Measurements from ENCODE around the gene CYREN. TPM values are rescaled to one million over a fixed set of nuclear protein-coding genes. Genes with fewer than 3 reads are reported as not detected.
"Not testable (repeated sequence)": the region's sequence is repeated elsewhere in the genome, so short reads cannot be mapped to it uniquely, and the experiment has no call there.

The CYREN gene, protein sequence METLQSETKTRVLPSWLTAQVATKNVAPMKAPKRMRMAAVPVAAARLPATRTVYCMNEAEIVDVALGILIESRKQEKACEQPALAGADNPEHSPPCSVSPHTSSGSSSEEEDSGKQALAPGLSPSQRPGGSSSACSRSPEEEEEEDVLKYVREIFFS
- 10 to 100 TPM; 32.6 to 40.5 TPM for total RNA-seq

DNA sequence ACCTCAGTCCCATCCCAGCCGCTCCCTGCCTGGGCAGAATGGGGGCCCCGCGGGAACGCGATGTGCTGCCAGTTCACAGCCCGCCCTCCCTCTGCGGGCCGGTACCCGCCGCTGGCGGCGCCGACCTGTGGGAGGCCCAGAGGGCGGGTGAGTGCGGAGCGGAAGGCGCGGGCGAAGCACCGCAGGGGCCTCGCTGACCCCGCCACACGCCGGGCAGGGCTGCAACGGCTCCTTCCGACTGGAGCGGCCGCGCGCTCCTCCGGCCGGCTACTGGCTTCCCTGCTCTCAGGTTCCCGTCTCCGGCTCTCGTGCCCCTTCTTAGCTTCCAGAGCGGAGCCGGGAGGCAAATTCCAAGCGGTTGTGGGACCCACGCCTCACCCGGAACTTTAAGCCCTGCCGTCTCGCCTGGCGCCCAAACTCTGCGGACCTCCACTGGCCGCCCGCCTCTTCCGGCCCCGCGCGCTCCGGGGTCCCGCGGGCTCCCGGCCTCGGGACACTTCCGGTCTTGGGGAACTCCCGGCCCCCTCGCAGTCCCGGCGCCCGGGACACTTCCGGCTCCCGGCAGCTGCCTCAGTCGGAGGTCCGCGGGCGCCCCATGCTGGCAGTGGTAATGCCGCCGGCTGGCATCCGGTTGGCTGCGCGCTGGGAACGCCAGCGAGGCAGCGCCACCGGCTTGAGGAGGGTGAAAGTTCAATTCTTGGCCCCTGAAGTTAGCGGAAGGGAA is at the start of gene CYREN:
CYREN (minus strand) TSS at position 434 of the 724 bp plus-strand sequence. CDS start 1,785 bp downstream, outside the sequence.
- Mint-ChIP-seq H3K36me3 (ENCODE audit: low read depth) (peaks cover 42% of the 10 kb centered on the region), H3K27ac (peak within 1 kb of the TSS; percentile 96), H3K4me1 (peaks cover 50% of the 10 kb centered on the region), H3K9me3 (ENCODE audit: low read depth) (no peaks in the 10 kb centered on the region), H3K4me3 (peak within 1 kb of the TSS; percentile 88), H3K27me3 (no peaks in the 10 kb centered on the region)
- POLR2A ChIA-PET = interaction anchor here (0.5 to 2.2 kb wide), 4 partner anchors 13 to 183 kb away, joined by 3 to 10 read pairs (median 5); partner anchors contain the start of gene TMEM140
- DNase-seq = peak; percentile 97
- ATAC-seq = peak; percentile 85
- intact Hi-C loops (cut with DNase I, micrococcal nuclease) = loop anchor here (1.0 to 5.0 kb wide), 8 partner anchors 22 to 538 kb away; partner anchors contain the start of genes AGBL3 (in 2 of the 2), BPGM (in 2 of the 2), WDR91 (in 2 of the 2) and NUP205 (in 1 of the 2)
- CTCF ChIA-PET = interaction anchor here (0.7 to 4.0 kb wide), 8 partner anchors 10 to 523 kb away, joined by 3 to 38 read pairs (median 4); partner anchors contain the start of genes AGBL3 and TMEM140

DNA sequence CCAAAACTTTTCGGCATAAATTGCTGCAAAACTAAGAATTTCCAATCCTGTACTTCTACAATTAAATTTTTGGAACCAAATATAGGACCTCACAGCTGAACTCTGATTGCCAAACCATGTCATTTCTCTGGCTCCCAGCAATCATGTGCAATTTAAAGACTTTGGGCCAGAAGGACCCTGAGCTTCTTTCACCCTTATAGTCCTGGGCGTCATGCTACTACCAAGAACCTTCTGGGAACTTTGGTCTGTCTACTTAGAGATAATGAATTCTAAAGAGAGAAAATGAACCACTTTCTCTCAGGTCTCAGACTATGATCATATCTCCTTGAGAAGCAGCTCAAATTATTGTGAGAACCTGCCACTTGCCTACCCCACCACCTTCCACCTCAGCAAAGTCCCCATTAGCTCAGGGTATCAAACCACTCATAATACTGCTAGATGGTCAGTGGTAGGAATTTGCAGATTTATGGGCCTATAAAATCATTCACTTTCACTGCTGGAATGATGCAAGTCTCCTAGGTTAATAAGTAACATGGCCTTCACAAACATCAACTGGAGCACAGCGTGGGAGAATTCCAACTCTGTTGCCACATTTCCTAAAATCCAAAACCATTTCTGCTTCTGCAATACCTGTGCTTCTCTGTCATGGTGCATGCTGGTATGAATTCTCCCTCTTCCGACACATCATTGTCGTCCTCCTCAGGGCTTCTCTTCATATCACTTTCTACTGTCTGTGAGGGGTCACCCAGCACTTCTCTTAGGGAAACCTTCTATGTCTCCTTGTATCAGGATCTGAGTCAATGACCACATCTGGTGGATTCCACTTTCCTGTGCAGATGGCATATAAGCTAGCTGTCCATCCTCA is 47.4 kb upstream of the CYREN start:
- no peaks in the 10 kb centered on the region for H3K9me3 Mint-ChIP-seq (ENCODE audit: low read depth)
- no peaks in the 10 kb centered on the region for H3K27me3 Mint-ChIP-seq
- H3K27ac Mint-ChIP-seq = no peak overlapping the region
- POLR2A ChIA-PET = no interaction called here
- ATAC-seq (no peak), DNase-seq (no peak)
- H3K4me3 Mint-ChIP-seq = no peak overlapping the region
- no peaks in the 10 kb centered on the region for H3K36me3 Mint-ChIP-seq (ENCODE audit: low read depth)
- CTCF ChIA-PET = interaction anchor here (1.7 kb wide), 1 partner anchor 63 kb away, joined by 3 read pairs; no protein-coding TSS in a partner anchor
- intact Hi-C loops (cut with DNase I, micrococcal nuclease) = no loop called here
- no peaks in the 10 kb centered on the region for H3K4me1 Mint-ChIP-seq

DNA sequence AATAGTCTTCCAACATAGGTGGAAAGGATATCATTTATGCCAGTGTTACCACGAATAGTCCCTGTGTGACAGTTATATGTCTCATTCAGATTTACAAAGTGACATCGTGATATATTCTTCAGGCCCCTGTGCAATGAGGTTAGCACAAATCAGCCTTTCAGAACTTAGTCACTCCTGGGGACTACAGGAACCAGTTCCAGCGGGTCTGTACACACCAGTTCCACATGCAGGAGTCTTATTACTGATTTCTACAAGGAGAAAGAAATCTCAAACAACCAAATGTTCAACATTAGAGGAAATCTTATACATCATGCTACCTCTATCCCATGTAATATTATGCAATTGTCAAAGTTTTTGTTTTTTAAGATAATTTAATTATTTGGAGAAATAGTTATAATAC is 45.2 kb upstream of the CYREN start:
- intact Hi-C loops (cut with DNase I, micrococcal nuclease) = no loop called here
- no peaks in the 10 kb centered on the region for H3K36me3 Mint-ChIP-seq (ENCODE audit: low read depth)
- no peak for DNase-seq
- ChIA-PET CTCF (no interaction called here), POLR2A (no interaction called here)
- no peak overlapping the region for H3K27ac Mint-ChIP-seq
- no peaks in the 10 kb centered on the region for H3K27me3 Mint-ChIP-seq
- no peaks in the 10 kb centered on the region for H3K4me1 Mint-ChIP-seq
- H3K4me3 Mint-ChIP-seq = no peak overlapping the region
- no peak for ATAC-seq
- no peaks in the 10 kb centered on the region for H3K9me3 Mint-ChIP-seq (ENCODE audit: low read depth)

DNA sequence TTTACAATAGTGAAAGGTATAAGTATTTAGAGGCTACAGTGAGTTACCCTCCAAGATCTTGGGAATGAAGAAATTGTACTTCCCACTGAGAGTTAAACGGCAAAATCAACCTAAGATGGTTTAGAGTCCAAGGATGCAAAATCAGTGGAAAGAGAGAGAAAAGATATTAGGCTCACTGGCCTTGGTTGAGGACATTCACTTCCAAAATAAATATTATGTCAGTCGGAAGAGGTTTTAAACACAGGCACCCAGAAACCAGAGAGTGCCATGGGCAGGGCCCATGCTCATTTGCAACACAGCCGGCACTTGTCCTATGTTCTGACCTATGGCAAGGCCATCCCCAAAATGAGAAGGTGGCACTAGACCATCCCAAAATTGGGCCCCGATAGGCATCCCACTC is 44.7 kb upstream of the CYREN start:
- intact Hi-C loops (cut with DNase I, micrococcal nuclease) = no loop called here
- Mint-ChIP-seq H3K4me3 (no peak overlapping the region), H3K27me3 (no peaks in the 10 kb centered on the region), H3K4me1 (peaks cover 3% of the 10 kb centered on the region), H3K9me3 (ENCODE audit: low read depth) (no peaks in the 10 kb centered on the region), H3K27ac (no peak overlapping the region), H3K36me3 (ENCODE audit: low read depth) (no peaks in the 10 kb centered on the region)
- DNase-seq (no peak), ATAC-seq (no peak)
- POLR2A ChIA-PET = no interaction called here
- CTCF ChIA-PET = interaction anchor here (1.5 kb wide), 1 partner anchor 11 kb away, joined by 4 read pairs; no protein-coding TSS in a partner anchor

DNA sequence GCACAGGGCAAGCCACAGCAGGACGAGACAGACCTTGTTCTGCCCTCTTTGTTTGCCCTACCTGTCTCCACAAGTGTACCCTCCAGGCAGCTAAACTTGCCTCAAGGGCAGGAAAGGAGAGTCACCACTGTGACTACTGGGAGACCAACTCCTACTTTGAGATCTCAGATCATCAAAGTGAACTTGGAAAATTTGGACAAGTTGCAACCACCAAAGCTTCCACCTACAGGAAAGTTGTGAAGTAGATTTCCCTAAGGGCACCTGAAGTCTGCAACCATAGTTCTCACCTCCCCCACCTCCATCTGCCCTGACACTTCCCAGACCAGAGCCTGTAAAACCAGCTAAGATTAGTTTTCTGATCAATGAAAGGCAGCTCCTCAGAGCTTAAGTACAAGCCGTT is 43.3 kb upstream of the CYREN start:
- ChIA-PET POLR2A (interaction anchor here (0.6 kb wide), 1 partner anchor 38 kb away, joined by 4 read pairs; no protein-coding TSS in a partner anchor), CTCF (interaction anchor here (0.7 to 1.5 kb wide), 2 partner anchors 9 to 92 kb away, joined by 3 to 4 read pairs; no protein-coding TSS in a partner anchor)
- ATAC-seq = no peak
- no peaks in the 10 kb centered on the region for H3K9me3 Mint-ChIP-seq (ENCODE audit: low read depth)
- no peaks in the 10 kb centered on the region for H3K36me3 Mint-ChIP-seq (ENCODE audit: low read depth)
- H3K4me3 Mint-ChIP-seq = no peak overlapping the region
- H3K4me1 Mint-ChIP-seq = peaks cover 17% of the 10 kb centered on the region
- DNase-seq = no peak
- intact Hi-C loops (cut with DNase I, micrococcal nuclease) = loop anchor here in 1 of 2 experiments (5.0 kb wide), 1 partner anchor 897 kb away; the partner anchor contains the start of gene SLC35B4
- no peak overlapping the region for H3K27ac Mint-ChIP-seq
- H3K27me3 Mint-ChIP-seq = no peaks in the 10 kb centered on the region

DNA sequence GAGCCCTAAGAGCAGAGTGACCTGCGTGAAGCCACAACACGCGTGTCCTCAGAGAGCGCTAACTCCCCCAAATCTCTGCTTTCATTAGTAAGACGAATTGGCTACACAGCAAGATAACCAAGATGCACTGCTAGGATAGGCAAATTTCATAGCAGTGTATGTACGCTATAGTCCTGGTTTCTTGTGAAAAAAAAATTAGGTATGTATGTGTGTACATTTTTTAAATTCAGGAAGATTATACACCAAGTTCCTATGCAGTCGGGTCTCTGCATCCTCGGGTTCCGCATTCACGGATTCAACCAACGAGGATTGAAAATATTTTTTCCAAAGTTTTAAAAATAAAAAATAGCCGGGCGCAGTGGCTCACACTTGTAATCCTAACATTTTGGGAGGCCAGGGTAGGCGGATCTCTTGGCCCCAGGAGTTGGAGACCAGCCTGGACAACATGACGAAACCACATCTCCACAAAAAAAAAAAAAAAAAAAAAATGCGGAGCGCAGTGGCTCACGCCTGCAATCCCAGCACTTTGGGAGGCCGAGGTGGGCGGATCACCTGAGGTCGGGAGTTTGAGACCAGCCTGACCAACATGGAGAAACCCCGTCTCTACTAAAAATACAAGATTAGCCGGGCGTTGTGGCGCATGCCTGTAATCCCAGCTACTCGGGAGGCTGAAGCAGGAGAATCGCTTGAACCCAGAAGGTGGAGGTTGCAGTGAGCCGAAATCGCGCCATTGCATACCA is 41.6 kb upstream of the CYREN start:
- ChIA-PET POLR2A (interaction anchor here (0.6 to 1.4 kb wide), 3 partner anchors 12 to 423 kb away, joined by 4 to 8 read pairs (median 5); no protein-coding TSS in a partner anchor), CTCF (interaction anchor here (0.7 to 1.7 kb wide), 5 partner anchors 43 to 455 kb away, joined by 3 to 6 read pairs (median 3); no protein-coding TSS in a partner anchor)
- ATAC-seq; H3K27me3 Mint-ChIP-seq; H3K36me3 Mint-ChIP-seq (ENCODE audit: low read depth); DNase-seq; H3K9me3 Mint-ChIP-seq (ENCODE audit: low read depth): not testable (repeated sequence)
- Mint-ChIP-seq H3K27ac (peak overlapping the region; percentile 65), H3K4me1 (peaks cover 34% of the 10 kb centered on the region), H3K4me3 (peak overlapping the region; percentile 89)
- intact Hi-C loops (cut with DNase I, micrococcal nuclease) = loop anchor here (1.0 to 5.0 kb wide), 13 partner anchors 42 to 895 kb away; partner anchors contain the start of genes AGBL3 (in 2 of the 2), CNOT4 (in 2 of the 2), CYREN (in 2 of the 2) and AKR1B1 (in 1 of the 2)

DNA sequence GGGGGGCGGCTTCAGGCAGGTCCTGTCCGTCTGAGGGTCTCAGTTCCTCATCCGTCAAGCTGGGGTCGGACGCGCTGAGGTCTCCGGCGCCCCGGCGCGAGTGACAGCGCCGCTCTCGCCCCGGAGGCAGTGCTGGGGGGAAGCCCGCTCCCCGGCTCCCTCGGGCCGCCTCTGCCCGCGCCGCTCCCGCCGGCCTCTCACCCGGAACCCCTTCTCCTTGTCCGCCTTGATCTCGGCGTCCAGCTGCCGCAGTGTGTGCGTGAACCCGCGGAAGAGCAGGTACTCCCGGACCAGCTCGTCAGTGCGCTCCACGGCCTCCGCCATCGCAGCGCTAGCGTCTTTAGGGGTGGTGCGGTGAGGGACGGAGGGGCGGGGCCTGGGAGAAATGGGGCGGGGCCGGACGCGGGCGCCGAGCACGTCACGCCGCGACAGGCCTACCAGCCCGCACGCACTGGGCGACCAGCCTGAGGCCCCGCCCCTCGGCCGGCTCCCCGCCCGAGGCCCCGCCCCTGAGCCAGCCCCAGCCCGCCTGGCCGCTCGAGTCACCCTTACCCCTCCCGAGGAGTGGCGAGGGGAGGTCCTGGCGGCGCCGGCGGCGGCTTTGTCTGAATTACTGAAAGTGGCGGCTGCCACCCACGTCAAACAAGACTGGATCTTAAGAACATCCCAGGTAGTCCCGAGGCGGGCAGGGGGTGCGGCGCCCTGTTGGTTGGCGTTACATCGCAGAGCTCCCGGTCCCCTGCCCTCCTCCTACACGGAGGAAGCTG is 40.9 kb upstream of the CYREN start, which contains the start of gene WDR91:
WDR91 (minus strand) TSS at position 348 of the 767 bp plus-strand sequence; CDS start at position 324, 24 bp downstream.
- no peaks in the 10 kb centered on the region for H3K9me3 Mint-ChIP-seq (ENCODE audit: low read depth)
- ChIA-PET CTCF (interaction anchor here (0.7 to 1.7 kb wide), 6 partner anchors 11 to 697 kb away, joined by 3 to 6 read pairs (median 3); no protein-coding TSS in a partner anchor), POLR2A (interaction anchor here (1.4 kb wide), 1 partner anchor 13 kb away, joined by 4 read pairs; no protein-coding TSS in a partner anchor)
- ATAC-seq = peak; percentile 94
- peak within 1 kb of the TSS; percentile 96 for H3K27ac Mint-ChIP-seq
- H3K4me3 Mint-ChIP-seq = peak within 1 kb of the TSS; percentile 89
- no peaks in the 10 kb centered on the region for H3K27me3 Mint-ChIP-seq
- peaks cover 39% of the 10 kb centered on the region for H3K4me1 Mint-ChIP-seq
- intact Hi-C loops (cut with DNase I, micrococcal nuclease) = loop anchor here (1.0 to 5.0 kb wide), 13 partner anchors 41 to 894 kb away; partner anchors contain the start of genes AGBL3 (in 2 of the 2), CNOT4 (in 2 of the 2), CYREN (in 2 of the 2) and AKR1B1 (in 1 of the 2)
- DNase-seq = peak; percentile 98
- H3K36me3 Mint-ChIP-seq (ENCODE audit: low read depth) = peaks cover 5% of the 10 kb centered on the region

DNA sequence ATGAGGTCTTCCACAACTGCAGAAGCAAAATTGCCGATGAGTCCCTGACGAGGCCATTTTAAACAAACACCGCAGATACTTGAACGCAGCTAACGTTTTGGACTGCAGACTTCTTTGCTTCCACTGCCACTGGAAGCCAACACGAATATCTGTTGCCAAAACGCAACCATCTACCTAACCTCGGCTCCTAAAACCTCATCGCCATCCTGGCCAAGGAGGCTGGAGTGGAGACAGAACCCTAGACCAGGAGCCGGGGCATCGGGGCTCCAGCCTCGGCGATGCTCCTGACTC is 40.3 kb upstream of the CYREN start:
- H3K4me3 Mint-ChIP-seq = peak overlapping the region; percentile 89
- ChIA-PET CTCF (interaction anchor here (0.6 to 1.7 kb wide), 7 partner anchors 10 to 697 kb away, joined by 3 to 6 read pairs (median 3); no protein-coding TSS in a partner anchor), POLR2A (interaction anchor here (1.4 kb wide), 1 partner anchor 13 kb away, joined by 4 read pairs; no protein-coding TSS in a partner anchor)
- ATAC-seq = peak; percentile 4
- H3K9me3 Mint-ChIP-seq (ENCODE audit: low read depth) = no peaks in the 10 kb centered on the region
- no peaks in the 10 kb centered on the region for H3K27me3 Mint-ChIP-seq
- no peak for DNase-seq
- intact Hi-C loops (cut with DNase I, micrococcal nuclease) = loop anchor here (1.0 to 5.0 kb wide), 13 partner anchors 41 to 894 kb away; partner anchors contain the start of genes AGBL3 (in 2 of the 2), CNOT4 (in 2 of the 2), CYREN (in 2 of the 2) and AKR1B1 (in 1 of the 2)
- H3K36me3 Mint-ChIP-seq (ENCODE audit: low read depth) = peaks cover 8% of the 10 kb centered on the region
- H3K27ac Mint-ChIP-seq = peak overlapping the region; percentile 96
- peaks cover 44% of the 10 kb centered on the region for H3K4me1 Mint-ChIP-seq

DNA sequence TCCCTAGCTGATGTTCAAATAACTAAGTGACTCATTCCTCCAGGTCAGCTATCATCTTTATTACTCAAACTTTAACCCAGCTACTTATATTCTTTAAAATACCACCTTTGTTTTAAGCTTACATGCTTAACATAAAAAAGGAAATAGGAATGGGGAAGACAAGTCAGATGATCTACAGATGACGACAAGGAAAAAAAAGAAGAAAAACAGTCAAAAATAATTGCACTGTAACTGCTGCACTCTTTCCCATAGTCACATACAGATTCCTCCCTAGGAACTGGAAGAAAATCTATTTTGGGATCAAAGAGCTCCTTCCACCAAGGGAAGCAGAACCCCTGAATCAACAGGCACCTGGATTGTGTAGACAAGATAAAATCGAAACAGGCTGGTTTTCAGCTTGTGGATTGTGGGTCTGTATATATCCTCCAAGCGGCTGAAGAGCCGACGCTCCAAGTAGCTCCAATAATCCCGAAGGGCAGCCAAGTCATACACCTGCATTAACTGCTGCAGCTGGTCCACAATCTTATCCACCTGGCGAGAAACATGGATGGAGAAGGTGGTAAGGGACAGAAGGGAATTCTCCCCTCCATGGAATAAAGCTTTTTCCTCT is 38.8 kb upstream of the CYREN start:
- peaks cover 13% of the 10 kb centered on the region for H3K36me3 Mint-ChIP-seq (ENCODE audit: low read depth)
- peaks cover 44% of the 10 kb centered on the region for H3K4me1 Mint-ChIP-seq
- ChIA-PET CTCF (interaction anchor here (0.6 to 1.6 kb wide), 3 partner anchors 9 to 66 kb away, joined by 3 read pairs; no protein-coding TSS in a partner anchor), POLR2A (no interaction called here)
- no peak overlapping the region for H3K4me3 Mint-ChIP-seq
- H3K27me3 Mint-ChIP-seq = no peaks in the 10 kb centered on the region
- ATAC-seq (no peak), DNase-seq (no peak)
- H3K27ac Mint-ChIP-seq = no peak overlapping the region
- intact Hi-C loops (cut with DNase I, micrococcal nuclease) = no loop called here
- no peaks in the 10 kb centered on the region for H3K9me3 Mint-ChIP-seq (ENCODE audit: low read depth)

All from activated CD4-positive, alpha-beta T cell treated with anti-CD3 and anti-CD28 coated beads for 36 hours (primary cell).